ENCODE measurements around the gene SOX8. TPM values are rescaled to one million over a fixed set of nuclear protein-coding genes. Genes with fewer than 3 reads are reported as not detected.

The SOX8 gene
- polyA plus RNA-seq, 1 experiment = not detected

DNA sequence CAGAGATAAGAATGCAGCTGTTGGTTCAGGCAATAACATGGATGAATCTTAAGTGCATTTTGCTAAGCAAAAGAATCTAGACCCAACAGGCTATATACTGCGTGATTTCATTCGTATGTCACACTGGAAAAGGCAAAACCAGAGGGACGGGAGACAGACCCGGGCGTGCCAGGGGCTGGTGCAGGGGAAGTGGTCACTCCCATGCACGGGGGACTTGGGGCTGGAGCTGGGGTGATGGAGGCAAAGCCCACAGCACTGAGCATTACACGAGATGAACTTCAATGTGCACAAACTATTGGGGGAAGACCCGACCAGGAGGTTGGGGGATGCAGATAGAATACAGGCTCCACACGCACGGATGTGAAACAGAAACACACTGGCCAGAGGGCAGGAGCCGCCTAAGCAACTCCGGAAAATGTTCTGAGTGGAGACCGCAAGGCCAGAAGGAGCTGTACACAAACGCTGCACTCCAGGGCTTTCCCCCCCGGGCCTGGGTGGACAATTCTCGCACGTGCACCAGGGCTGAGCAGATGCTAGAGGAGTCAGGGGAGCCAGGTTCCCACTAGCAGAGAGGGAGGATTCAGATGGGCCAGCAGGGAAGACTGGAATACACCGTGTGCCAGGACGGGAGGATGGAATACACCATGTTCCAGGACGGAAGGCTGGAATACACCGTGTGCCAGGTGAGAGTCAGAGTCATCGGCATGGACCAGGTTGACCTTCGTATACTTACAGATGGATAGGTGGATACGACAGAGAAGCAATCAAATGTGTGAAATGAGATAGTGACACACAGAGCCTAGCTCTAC lies 22.1 kb upstream of the SOX8 start:
- POLR2A ChIA-PET = no interaction called here
- no peak for DNase-seq (ENCODE audit: low read depth, low spot score)
- Histone ChIP-seq H3K9me3 (ENCODE audit: control insufficient read depth, insufficient read depth, low read length) (peaks cover 15% of the 10 kb centered on the region; the same call in 1 of the 2 replicates), H3K27ac (ENCODE audit: low read depth, low read length) (no peak overlapping the region), H3K27me3 (ENCODE audit: control insufficient read depth, insufficient read depth, low read length) (no peaks in the 10 kb centered on the region), H3K4me3 (ENCODE audit: low read depth, low read length) (no peak overlapping the region)
- TF ChIP-seq, protein P1, sequence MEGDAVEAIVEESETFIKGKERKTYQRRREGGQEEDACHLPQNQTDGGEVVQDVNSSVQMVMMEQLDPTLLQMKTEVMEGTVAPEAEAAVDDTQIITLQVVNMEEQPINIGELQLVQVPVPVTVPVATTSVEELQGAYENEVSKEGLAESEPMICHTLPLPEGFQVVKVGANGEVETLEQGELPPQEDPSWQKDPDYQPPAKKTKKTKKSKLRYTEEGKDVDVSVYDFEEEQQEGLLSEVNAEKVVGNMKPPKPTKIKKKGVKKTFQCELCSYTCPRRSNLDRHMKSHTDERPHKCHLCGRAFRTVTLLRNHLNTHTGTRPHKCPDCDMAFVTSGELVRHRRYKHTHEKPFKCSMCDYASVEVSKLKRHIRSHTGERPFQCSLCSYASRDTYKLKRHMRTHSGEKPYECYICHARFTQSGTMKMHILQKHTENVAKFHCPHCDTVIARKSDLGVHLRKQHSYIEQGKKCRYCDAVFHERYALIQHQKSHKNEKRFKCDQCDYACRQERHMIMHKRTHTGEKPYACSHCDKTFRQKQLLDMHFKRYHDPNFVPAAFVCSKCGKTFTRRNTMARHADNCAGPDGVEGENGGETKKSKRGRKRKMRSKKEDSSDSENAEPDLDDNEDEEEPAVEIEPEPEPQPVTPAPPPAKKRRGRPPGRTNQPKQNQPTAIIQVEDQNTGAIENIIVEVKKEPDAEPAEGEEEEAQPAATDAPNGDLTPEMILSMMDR (IDR thresholded peaks at IDR 0.05; ENCODE audit: low read depth, low read length) = no peak
- CTCF ChIA-PET = no interaction called here

DNA sequence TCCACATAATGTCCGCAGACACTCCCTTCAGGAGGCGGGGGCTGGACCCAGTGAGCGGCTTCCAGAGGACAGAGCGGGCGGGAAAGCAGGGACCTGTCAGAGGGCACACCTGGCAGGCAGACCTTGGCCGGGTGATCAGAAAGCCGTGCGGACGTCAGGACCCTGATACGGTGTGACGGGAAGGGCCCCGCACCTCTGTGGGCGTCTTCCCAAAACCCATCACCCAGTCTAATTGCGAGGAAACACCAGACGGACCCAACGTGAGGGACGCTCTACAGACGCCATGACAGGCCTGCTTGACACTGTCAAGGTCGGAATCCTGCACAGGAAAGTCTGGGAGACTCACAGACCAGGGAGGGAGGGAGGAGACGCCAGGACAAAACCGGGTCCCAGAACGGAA lies 19.2 kb upstream of the SOX8 start:
- TF ChIP-seq, protein P1 (IDR thresholded peaks at IDR 0.05; ENCODE audit: low read depth, low read length) = no peak
- peaks cover 42% of the 10 kb centered on the region for H3K9me3 ChIP-seq (ENCODE audit: control insufficient read depth, insufficient read depth, low read length)
- CTCF ChIA-PET = no interaction called here
- no peak for DNase-seq (ENCODE audit: low read depth, low spot score)
- H3K4me3 ChIP-seq (ENCODE audit: low read depth, low read length) = no peak overlapping the region
- no peak overlapping the region for H3K27ac ChIP-seq (ENCODE audit: low read depth, low read length)
- H3K27me3 ChIP-seq (ENCODE audit: control insufficient read depth, insufficient read depth, low read length) = no peaks in the 10 kb centered on the region
- POLR2A ChIA-PET = no interaction called here

DNA sequence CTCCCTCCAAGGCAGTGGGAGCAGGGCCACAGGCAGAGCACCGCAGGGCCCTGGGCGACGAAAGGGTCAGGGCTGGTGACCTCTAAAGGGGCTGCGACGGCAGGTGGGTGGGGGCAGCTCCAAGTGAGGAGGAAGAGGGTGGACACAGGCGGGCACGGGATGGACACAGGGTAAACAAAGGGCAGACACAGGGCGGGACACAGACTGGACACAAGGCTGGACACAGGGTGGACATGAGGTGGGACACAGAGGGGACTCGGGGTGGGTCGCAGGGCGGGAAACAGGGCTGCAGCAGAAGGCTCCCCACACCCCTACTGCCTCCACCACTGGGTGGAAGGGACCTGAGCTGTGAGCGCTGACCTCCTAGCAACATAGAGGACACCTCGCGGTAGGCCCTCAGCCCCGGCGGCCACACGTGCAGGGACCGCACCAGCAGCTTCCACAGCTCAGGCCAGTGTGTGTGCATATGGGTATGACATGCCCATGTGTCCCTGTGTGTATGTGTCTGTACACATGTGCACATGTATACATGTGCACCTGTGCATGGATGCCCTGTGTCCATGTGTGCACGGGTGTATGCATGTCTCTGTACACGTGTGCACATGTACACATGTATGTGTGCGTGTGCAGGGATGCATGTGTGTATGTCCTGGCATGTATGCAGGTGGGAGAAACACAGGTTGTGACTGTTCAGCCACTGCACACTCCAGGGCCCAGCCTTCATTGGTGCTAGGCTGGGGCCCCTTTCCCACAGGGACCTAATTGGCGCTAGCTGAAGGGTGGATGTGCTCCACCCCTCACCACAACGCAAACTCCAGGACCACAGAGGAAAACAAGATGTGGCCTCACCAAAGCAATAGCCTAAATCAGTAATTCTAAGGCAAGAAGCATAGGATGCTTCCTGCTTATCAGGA lies 18.4 kb upstream of the SOX8 start:
- POLR2A ChIA-PET = interaction anchor here (0.7 kb wide), 1 partner anchor 106 kb away, joined by 3 read pairs; no protein-coding TSS in a partner anchor
- TF ChIP-seq, protein P1 (IDR thresholded peaks at IDR 0.05; ENCODE audit: low read depth, low read length) = no peak
- Histone ChIP-seq H3K9me3 (ENCODE audit: control insufficient read depth, insufficient read depth, low read length) (peaks cover 46% of the 10 kb centered on the region), H3K27ac (ENCODE audit: low read depth, low read length) (no peak overlapping the region), H3K27me3 (ENCODE audit: control insufficient read depth, insufficient read depth, low read length) (no peaks in the 10 kb centered on the region), H3K4me3 (ENCODE audit: low read depth, low read length) (no peak overlapping the region)
- DNase-seq (ENCODE audit: low read depth, low spot score) = no peak
- CTCF ChIA-PET = no interaction called here

DNA sequence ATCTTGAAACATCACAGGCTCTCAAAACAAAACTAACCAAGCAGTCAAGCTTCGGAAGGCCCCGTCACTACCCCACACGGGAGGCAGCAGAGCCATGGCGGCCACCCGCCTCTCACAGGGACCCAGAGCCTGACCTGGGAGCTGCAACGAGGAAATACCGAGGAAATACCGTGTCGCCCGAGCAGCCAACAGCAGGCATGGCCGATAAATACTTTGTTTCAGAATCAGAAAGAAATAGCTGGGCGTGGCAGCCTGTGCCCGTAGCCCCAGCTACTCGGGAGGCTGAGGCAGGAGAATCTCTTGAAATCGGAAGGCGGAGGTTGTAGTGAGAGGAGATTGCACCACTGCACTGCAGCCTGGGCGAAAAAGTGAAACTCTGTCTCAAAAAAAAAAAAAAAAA lies 17.7 kb upstream of the SOX8 start:
- POLR2A ChIA-PET = interaction anchor here (0.7 kb wide), 1 partner anchor 105 kb away, joined by 3 read pairs; no protein-coding TSS in a partner anchor

More for the DNA sequence above, 17.7 kb upstream of the SOX8 start:
- H3K27ac ChIP-seq (ENCODE audit: low read depth, low read length) = no peak overlapping the region
- no peak for DNase-seq (ENCODE audit: low read depth, low spot score)
- peaks cover 46% of the 10 kb centered on the region for H3K9me3 ChIP-seq (ENCODE audit: control insufficient read depth, insufficient read depth, low read length)
- H3K4me3 ChIP-seq (ENCODE audit: low read depth, low read length) = no peak overlapping the region
- TF ChIP-seq, protein P1 (IDR thresholded peaks at IDR 0.05; ENCODE audit: low read depth, low read length) = no peak
- CTCF ChIA-PET = interaction anchor here (0.6 to 1.1 kb wide), 2 partner anchors 91 to 92 kb away, joined by 3 to 5 read pairs; no protein-coding TSS in a partner anchor
- H3K27me3 ChIP-seq (ENCODE audit: control insufficient read depth, insufficient read depth, low read length) = no peaks in the 10 kb centered on the region
